H9 (cell line): ENCODE data around the gene SERTM2. TPM values are rescaled to one million over a fixed set of nuclear protein-coding genes. Genes with fewer than 3 reads are reported as not detected.
A peak's percentile ranks its signal among the peaks of the same experiment; 100 is the strongest.

ENCODE experiments used
- DNase-seq: peaks from one replicate; pipeline ENCODE4 v3.0.0-alpha.2; 2017
- H2AFZ ChIP-seq: one replicate; pipeline ENCODE4 v1.6.1; 2013; ENCODE audit warnings: mild to moderate bottlenecking, low read length, control low read depth, moderate library complexity
- H2AK5ac ChIP-seq: 2 replicates; pipeline ENCODE4 v1.6.1; 2013; ENCODE audit warnings: low read length, control low read depth, mixed read lengths; ENCODE audit not compliant: insufficient read length
- H2BK120ac ChIP-seq: one replicate; pipeline ENCODE4 v1.6.1; 2013; ENCODE audit warnings: low read depth, mild to moderate bottlenecking, low read length, control low read depth, inconsistent platforms; ENCODE audit not compliant: poor library complexity, severe bottlenecking
- H2BK12ac ChIP-seq: 2 replicates; pipeline ENCODE4 v1.6.1; 2013; ENCODE audit warnings: low read length, control low read depth, mixed read lengths, low read depth; ENCODE audit not compliant: insufficient read length
- H2BK15ac ChIP-seq: 2 replicates; pipeline ENCODE4 v1.6.1; 2013; ENCODE audit warnings: low read depth, low read length, control low read depth
- H2BK20ac ChIP-seq: one replicate; pipeline ENCODE4 v1.6.1; 2013; ENCODE audit warnings: low read depth, mild to moderate bottlenecking, low read length, control low read depth, inconsistent platforms; ENCODE audit not compliant: poor library complexity, severe bottlenecking
- H2BK5ac ChIP-seq: 2 replicates; pipeline ENCODE4 v1.6.1; 2013; ENCODE audit warnings: low read length, control low read depth, mixed read lengths; ENCODE audit not compliant: insufficient read length
- H3K14ac ChIP-seq: 2 replicates; pipeline ENCODE4 v1.6.1; 2013; ENCODE audit warnings: low read length, control low read depth; ENCODE audit not compliant: insufficient read depth
- H3K18ac ChIP-seq: 2 replicates; pipeline ENCODE4 v1.6.1; 2013; ENCODE audit warnings: low read depth, mild to moderate bottlenecking, mixed read lengths, low read length, control low read depth; ENCODE audit not compliant: insufficient read length
- H3K23ac ChIP-seq: 2 replicates; pipeline ENCODE4 v1.6.1; 2013; ENCODE audit warnings: low read length, control low read depth, mixed read lengths, low read depth; ENCODE audit not compliant: insufficient read length
- H3K23me2 ChIP-seq: 2 replicates; pipeline ENCODE4 v1.6.1; 2013; ENCODE audit warnings: low read depth, mild to moderate bottlenecking, mixed read lengths, low read length, control low read depth; ENCODE audit not compliant: insufficient read length, poor library complexity, severe bottlenecking
- H3K27ac ChIP-seq: 2 replicates; pipeline ENCODE4 v1.5.1; 2013; ENCODE audit warnings: low read length, control low read depth, mixed read lengths, low read depth; ENCODE audit not compliant: insufficient read length
- H3K27me3 ChIP-seq: 2 replicates; pipeline ENCODE4 v1.6.1; 2013; ENCODE audit warnings: low read length, control low read depth, inconsistent platforms; ENCODE audit not compliant: insufficient read depth
- H3K4ac ChIP-seq: 2 replicates; pipeline ENCODE4 v1.6.1; 2013; ENCODE audit warnings: low read depth, mild to moderate bottlenecking, control low read depth, inconsistent platforms, low read length, moderate library complexity
- H3K4me1 ChIP-seq: 2 replicates; pipeline ENCODE4 v1.6.1; 2013; ENCODE audit warnings: low read length, control low read depth, inconsistent platforms; ENCODE audit not compliant: insufficient read depth
- H3K4me2 ChIP-seq: 2 replicates; pipeline ENCODE4 v1.6.1; 2013; ENCODE audit warnings: low read length, control low read depth, mixed read lengths; ENCODE audit not compliant: insufficient read length, insufficient read depth
- H3K56ac ChIP-seq: 2 replicates; pipeline ENCODE4 v1.6.1; 2013; ENCODE audit warnings: low read depth, mild to moderate bottlenecking, mixed read lengths, low read length, control low read depth; ENCODE audit not compliant: insufficient read length
- H3K79me1 ChIP-seq: 2 replicates; pipeline ENCODE4 v1.6.1; 2013; ENCODE audit warnings: low read depth, mild to moderate bottlenecking, moderate library complexity, low read length, control low read depth, inconsistent platforms; ENCODE audit not compliant: insufficient read depth, poor library complexity, severe bottlenecking
- H3K79me2 ChIP-seq: 2 replicates; pipeline ENCODE4 v1.6.1; 2013; ENCODE audit warnings: low read length, control low read depth, inconsistent platforms; ENCODE audit not compliant: insufficient read depth
- H3K9ac ChIP-seq: 2 replicates; pipeline ENCODE4 v1.6.1; 2013; ENCODE audit warnings: low read length, control low read depth, mixed read lengths; ENCODE audit not compliant: insufficient read length; ENCODE audit errors: extremely low read depth
- H3K9me3 ChIP-seq: one replicate; pipeline ENCODE4 v1.6.1; 2013; ENCODE audit warnings: low read depth, low read length, inconsistent platforms; ENCODE audit not compliant: control insufficient read depth
- H3T11ph ChIP-seq: one replicate; pipeline ENCODE4 v1.6.1; 2013; ENCODE audit warnings: mild to moderate bottlenecking, low read length, control low read depth, inconsistent platforms
- H4K20me1 ChIP-seq: one replicate; pipeline ENCODE4 v1.6.1; 2013; ENCODE audit not compliant: control insufficient read depth, insufficient read length, insufficient read depth
- H4K5ac ChIP-seq: 2 replicates; pipeline ENCODE4 v1.6.1; 2013; ENCODE audit warnings: low read depth, mild to moderate bottlenecking, mixed read lengths, low read length, control low read depth; ENCODE audit not compliant: insufficient read length
- H4K8ac ChIP-seq: replicated peaks from 2 replicates; pipeline ENCODE4 v1.6.1; 2013; ENCODE audit warnings: low read length, control low read depth, mixed read lengths, low read depth; ENCODE audit not compliant: insufficient read length
- H4K91ac ChIP-seq: 2 replicates; pipeline ENCODE4 v1.6.1; 2013; ENCODE audit warnings: low read depth, mild to moderate bottlenecking, moderate library complexity, mixed read lengths, low read length, control low read depth; ENCODE audit not compliant: insufficient read length
- H3K27ac Mint-ChIP-seq, 3 experiments: 2 replicates in 2 of 3; 3 replicates in 1 of 3; pipeline ENCODE4 v1.8.0; 2020 to 2021; ENCODE audit warnings: mixed read lengths in 3 of 3, mild to moderate bottlenecking in 1 of 3, moderate library complexity in 1 of 3
- H3K27me3 Mint-ChIP-seq: 2 replicates; pipeline ENCODE4 v1.8.0; 2021; ENCODE audit warnings: low read depth, mild to moderate bottlenecking, moderate library complexity, mixed read lengths
- H3K36me3 Mint-ChIP-seq, 3 experiments: 2 replicates in 2 of 3; 3 replicates in 1 of 3; pipeline ENCODE4 v1.8.0; 2020 to 2021; ENCODE audit warnings: low read depth in 3 of 3, mixed read lengths in 3 of 3; ENCODE audit not compliant: insufficient read depth in 1 of 3
- H3K4me1 Mint-ChIP-seq, 2 experiments: 2 replicates each; pipeline ENCODE4 v1.8.0; 2020; ENCODE audit warnings: mixed read lengths in 2 of 2
- H3K4me3 Mint-ChIP-seq, 2 experiments: 2 replicates in 1 of 2; 3 replicates in 1 of 2; pipeline ENCODE4 v1.8.0; 2020 to 2021; ENCODE audit warnings: mild to moderate bottlenecking in 2 of 2, mixed read lengths in 2 of 2, moderate library complexity in 1 of 2
- H3K9me3 Mint-ChIP-seq, 2 experiments: 2 replicates in 1 of 2; 3 replicates in 1 of 2; pipeline ENCODE4 v1.8.0; 2020; ENCODE audit warnings: mild to moderate bottlenecking in 2 of 2, mixed read lengths in 2 of 2, moderate library complexity in 1 of 2
- WGBS: extraction: QIAGEN DNeasy Blood & Tissue Kit; methylation state at CpG from one replicate; pipeline ENCODE4 v1.1.7; 2013; ENCODE audit warnings: missing lambda C conversion rate, low lambda C conversion rate, mixed read lengths; ENCODE audit not compliant: insufficient read length; ENCODE audit errors: extremely low coverage; 5-methylcytosine and 5-hydroxymethylcytosine counted together
- total RNA-seq: library from RNA; stranded (reverse); gene quantifications from 2 replicates; pipeline ENCODE4 v1.2.1, GENCODE V29; 2021
- TF ChIP-seq, protein P1 (sequence below): fragments of 200-600 bp; sonication (generic); conservative IDR thresholded peaks from 3 replicates; pipeline ENCODE4 v1.8.0; 2021; ENCODE audit warnings: antibody characterized with exemption, mild to moderate bottlenecking

Gene SERTM2
- total RNA-seq, 1 experiment from 2014 or later: 0.22 TPM

DNA sequence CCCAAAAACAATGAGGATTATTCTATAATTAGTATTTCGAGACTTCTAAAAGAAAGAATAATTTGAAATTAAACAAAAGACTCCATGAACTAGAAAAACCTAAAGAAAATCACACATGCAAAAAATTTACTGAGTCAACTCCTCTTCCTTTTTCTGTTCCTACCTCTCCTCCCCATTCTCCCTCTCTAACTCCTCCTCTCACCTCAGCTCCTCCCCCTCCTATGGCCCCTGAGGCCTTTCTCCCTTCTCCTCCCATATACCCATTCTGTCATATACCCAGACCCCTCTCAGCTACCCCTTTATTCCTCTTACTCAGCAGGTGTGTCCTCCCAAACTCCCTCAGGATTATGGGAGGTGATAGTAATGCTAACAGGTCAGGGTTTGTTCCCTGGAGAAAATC lies 57.4 kb downstream of the SERTM2 start:
- Histone ChIP-seq H3K4me2 (no peak overlapping the region), H3K14ac (no peak overlapping the region), H4K20me1 (no peaks in the 10 kb centered on the region), H2AFZ (no peak overlapping the region), H3K27me3 (no peaks in the 10 kb centered on the region), H3K4me1 (no peaks in the 10 kb centered on the region; the same call in 1 of the 2 replicates), H3K79me2 (no peaks in the 10 kb centered on the region), H3K56ac (no peak overlapping the region), H3K79me1 (no peaks in the 10 kb centered on the region), H3T11ph (no peak overlapping the region), H4K5ac (no peak overlapping the region), H3K18ac (no peak overlapping the region), H3K27ac (no peak overlapping the region), H2BK15ac (no peak overlapping the region), H3K9ac (no peak overlapping the region), H2BK20ac (no peak overlapping the region), H2AK5ac (no peak overlapping the region), H2BK120ac (no peak overlapping the region), H4K91ac (no peak overlapping the region), H4K8ac (no peak overlapping the region), H3K23me2 (no peaks in the 10 kb centered on the region), H3K4ac (no peak overlapping the region), H2BK5ac (no peak overlapping the region), H3K9me3 (no peaks in the 10 kb centered on the region), H3K23ac (no peak overlapping the region), H2BK12ac (no peak overlapping the region)
- DNase-seq: no peak
- H3K4me3 Mint-ChIP-seq: no peak overlapping the region
- no CpG with 5 or more reads among the region's 1 CpG for WGBS
- no peaks in the 10 kb centered on the region for H3K27me3 Mint-ChIP-seq
- H3K27ac Mint-ChIP-seq: peak overlapping the region in 1 of 3 experiments; percentile 44; a peak in 1 of 7 replicates
- TF ChIP-seq, protein P1, sequence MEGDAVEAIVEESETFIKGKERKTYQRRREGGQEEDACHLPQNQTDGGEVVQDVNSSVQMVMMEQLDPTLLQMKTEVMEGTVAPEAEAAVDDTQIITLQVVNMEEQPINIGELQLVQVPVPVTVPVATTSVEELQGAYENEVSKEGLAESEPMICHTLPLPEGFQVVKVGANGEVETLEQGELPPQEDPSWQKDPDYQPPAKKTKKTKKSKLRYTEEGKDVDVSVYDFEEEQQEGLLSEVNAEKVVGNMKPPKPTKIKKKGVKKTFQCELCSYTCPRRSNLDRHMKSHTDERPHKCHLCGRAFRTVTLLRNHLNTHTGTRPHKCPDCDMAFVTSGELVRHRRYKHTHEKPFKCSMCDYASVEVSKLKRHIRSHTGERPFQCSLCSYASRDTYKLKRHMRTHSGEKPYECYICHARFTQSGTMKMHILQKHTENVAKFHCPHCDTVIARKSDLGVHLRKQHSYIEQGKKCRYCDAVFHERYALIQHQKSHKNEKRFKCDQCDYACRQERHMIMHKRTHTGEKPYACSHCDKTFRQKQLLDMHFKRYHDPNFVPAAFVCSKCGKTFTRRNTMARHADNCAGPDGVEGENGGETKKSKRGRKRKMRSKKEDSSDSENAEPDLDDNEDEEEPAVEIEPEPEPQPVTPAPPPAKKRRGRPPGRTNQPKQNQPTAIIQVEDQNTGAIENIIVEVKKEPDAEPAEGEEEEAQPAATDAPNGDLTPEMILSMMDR: no peak
- peaks cover 29 to 51% of the 10 kb centered on the region in 2 experiments for H3K4me1 Mint-ChIP-seq
- peaks cover 2 to 7% of the 10 kb centered on the region in 2 experiments; a peak in 4 of 5 replicates for H3K9me3 Mint-ChIP-seq
- peaks cover 1 to 9% (median 5%) of the 10 kb centered on the region in 3 experiments; a peak in 5 of 7 replicates for H3K36me3 Mint-ChIP-seq

Other genes with a start within 250 kb of the SERTM2 start
- 7.2 and 7.4 TPM in 2 replicates for gene CAPN6, start 241.2 kb upstream of the SERTM2 start, total RNA-seq
- 1.3 and 2.0 TPM in 2 replicates for gene DCX, start 99.5 kb upstream of the SERTM2 start, total RNA-seq
- 91.9 and 94.8 TPM in 2 replicates for gene ALG13, start 169.5 kb downstream of the SERTM2 start, total RNA-seq